HG02884 (cell line): ENCODE measurements around the gene CHSY3.
A peak's percentile ranks its signal among the peaks of the same experiment; 100 is the strongest.

Experiments used
- ATAC-seq: cut with Tn5 transposase; IDR thresholded peaks from one replicate; pipeline ENCODE4 v1.9.1; 2021; ENCODE audit warnings: mild to moderate bottlenecking, moderate library complexity; ENCODE audit not compliant: unreplicated experiment

CHSY3 gene

GRCh38 chr5:130078661-130079060, 174.4 kb downstream of the CHSY3 start:
- no peak for ATAC-seq

GRCh38 chr5:130090569-130091270, 186.5 kb downstream of the CHSY3 start:
- no peak for ATAC-seq

GRCh38 chr5:130092991-130093390, 188.7 kb downstream of the CHSY3 start:
- ATAC-seq: no peak

- no peak for ATAC-seq
These were observed 192.2 kb downstream of the CHSY3 start for GRCh38 chr5:130096483-130096882.

- no peak for ATAC-seq
These were observed 194.7 kb downstream of the CHSY3 start for GRCh38 chr5:130099008-130099407.

GRCh38 chr5:130102375-130102774, 198.1 kb downstream of the CHSY3 start:
- ATAC-seq: peak; percentile 84

- no peak for ATAC-seq
These were observed 198.7 kb downstream of the CHSY3 start for GRCh38 chr5:130102960-130103359.

GRCh38 chr5:130104895-130105688, 200.8 kb downstream of the CHSY3 start:
- no peak for ATAC-seq

GRCh38 chr5:130106480-130106879, 202.2 kb downstream of the CHSY3 start:
- no peak for ATAC-seq

GRCh38 chr5:130109152-130109551, 204.9 kb downstream of the CHSY3 start:
- ATAC-seq: peak; percentile 59

- no peak for ATAC-seq
These were observed 206.1 kb downstream of the CHSY3 start for GRCh38 chr5:130110328-130110727.

- ATAC-seq: no peak
These were observed 207.5 kb downstream of the CHSY3 start for GRCh38 chr5:130111746-130112145.

GRCh38 chr5:130112246-130112645, 208.0 kb downstream of the CHSY3 start:
- peak; percentile 85 for ATAC-seq

- ATAC-seq: no peak
These were observed 211.4 kb downstream of the CHSY3 start for GRCh38 chr5:130115686-130116085.

- no peak for ATAC-seq
These were observed 212.2 kb downstream of the CHSY3 start for GRCh38 chr5:130116462-130116861.

GRCh38 chr5:130116972-130117371, 212.7 kb downstream of the CHSY3 start:
- ATAC-seq: no peak

GRCh38 chr5:130126746-130127145, 222.5 kb downstream of the CHSY3 start:
- no peak for ATAC-seq

- ATAC-seq: no peak
These were observed 231.2 kb downstream of the CHSY3 start for GRCh38 chr5:130135506-130135905.

GRCh38 chr5:130136300-130136699, 232.0 kb downstream of the CHSY3 start:
- ATAC-seq: no peak

- no peak for ATAC-seq
These were observed 233.4 kb downstream of the CHSY3 start for GRCh38 chr5:130137681-130138080.

GRCh38 chr5:130138406-130139045, 234.3 kb downstream of the CHSY3 start:
- no peak for ATAC-seq
